NCI-H748 (cell line): ENCODE data around the gene KLHL30.

ENCODE experiments used
- DNase-seq: peaks from one replicate; lab custom pipeline; 2025; ENCODE audit not compliant: unreplicated experiment; lab: John Stamatoyannopoulos, UW

KLHL30 gene

GRCh38 chr2:238173692-238174091 lies 35.2 kb downstream of the KLHL30 start:
- DNase-seq: no peak

DNA sequence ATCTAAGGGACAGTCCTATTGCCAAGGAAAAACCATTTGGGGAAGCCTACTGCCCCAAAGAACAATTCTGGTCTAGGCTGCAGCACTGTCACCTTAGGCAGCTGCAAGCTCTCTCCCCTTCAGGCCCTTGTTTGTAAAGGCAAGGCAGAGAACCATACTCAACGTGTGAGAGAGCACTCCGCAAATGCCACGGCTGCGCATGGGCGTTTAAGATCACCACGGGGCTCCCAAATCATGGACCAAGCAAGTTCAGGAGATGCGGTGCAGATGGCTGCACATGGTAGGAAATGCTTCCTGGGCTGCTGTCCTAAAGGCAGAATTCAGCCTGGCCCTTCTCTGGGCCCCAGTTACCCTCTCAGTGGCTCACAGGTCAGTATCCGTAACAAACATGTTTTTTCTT lies 35.8 kb downstream of the KLHL30 start:
- no peak for DNase-seq

GRCh38 chr2:238174701-238175100 lies 36.2 kb downstream of the KLHL30 start:
- DNase-seq: no peak

DNA sequence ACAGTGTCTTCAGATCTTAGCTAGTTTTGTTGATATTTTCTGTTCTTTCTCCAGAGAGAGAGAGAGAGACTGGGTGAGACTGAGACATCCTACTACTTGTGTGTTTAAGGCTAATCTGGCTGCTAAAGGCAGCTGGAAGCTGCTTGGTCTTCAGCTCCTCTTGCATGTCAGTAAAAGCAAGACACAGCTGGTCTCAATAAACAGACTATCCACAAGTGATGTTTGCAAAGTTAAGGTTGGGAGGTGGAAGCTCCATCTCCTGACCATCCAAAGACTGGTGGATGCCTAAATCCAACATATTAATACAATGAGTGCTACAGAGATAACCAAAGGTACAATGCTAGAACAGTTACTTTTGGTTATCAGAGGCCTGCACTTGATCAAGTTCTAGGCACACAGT lies 38.1 kb downstream of the KLHL30 start:
- no peak for DNase-seq

GRCh38 chr2:238180554-238180953 lies 42.1 kb downstream of the KLHL30 start:
- no peak for DNase-seq

DNA sequence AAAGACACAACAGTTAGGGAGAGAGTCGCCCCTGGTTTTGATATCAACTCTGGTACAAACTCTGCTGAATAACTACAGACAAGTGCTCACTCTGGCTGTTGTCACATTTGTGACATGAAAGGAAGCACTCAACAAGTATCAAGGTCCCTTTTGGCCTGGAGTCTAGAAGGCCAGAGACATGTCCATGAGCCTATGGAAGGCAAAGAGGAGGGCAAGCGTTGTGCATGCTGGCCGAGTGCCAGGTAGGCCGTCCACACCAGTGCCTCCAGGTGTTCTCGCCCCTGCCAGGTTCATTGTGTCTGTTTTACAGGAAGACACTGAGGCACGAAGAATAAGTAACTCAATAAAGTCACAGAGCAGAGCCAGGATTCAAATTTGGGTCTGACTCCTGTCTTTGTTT lies 43.9 kb downstream of the KLHL30 start:
- DNase-seq: no peak

DNA sequence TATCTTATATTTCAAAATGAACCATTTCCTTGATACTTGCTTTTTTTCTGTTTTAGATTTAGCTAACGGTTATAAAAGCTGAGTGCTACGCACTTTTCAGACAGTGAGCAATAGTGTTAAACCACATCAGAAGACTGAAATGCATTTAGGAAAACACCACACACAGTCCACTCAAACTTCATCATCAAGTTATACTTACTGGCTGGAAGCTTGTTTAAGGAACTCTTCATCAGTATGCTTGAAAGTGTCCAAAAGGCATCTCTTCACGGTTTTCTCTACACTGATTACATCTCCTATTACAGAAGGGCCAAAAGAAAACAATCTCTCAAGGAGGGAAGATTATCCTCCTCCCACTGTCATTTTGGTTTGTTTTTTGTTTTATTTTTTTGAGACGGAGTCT lies 45.4 kb downstream of the KLHL30 start:
- DNase-seq: no peak

DNA sequence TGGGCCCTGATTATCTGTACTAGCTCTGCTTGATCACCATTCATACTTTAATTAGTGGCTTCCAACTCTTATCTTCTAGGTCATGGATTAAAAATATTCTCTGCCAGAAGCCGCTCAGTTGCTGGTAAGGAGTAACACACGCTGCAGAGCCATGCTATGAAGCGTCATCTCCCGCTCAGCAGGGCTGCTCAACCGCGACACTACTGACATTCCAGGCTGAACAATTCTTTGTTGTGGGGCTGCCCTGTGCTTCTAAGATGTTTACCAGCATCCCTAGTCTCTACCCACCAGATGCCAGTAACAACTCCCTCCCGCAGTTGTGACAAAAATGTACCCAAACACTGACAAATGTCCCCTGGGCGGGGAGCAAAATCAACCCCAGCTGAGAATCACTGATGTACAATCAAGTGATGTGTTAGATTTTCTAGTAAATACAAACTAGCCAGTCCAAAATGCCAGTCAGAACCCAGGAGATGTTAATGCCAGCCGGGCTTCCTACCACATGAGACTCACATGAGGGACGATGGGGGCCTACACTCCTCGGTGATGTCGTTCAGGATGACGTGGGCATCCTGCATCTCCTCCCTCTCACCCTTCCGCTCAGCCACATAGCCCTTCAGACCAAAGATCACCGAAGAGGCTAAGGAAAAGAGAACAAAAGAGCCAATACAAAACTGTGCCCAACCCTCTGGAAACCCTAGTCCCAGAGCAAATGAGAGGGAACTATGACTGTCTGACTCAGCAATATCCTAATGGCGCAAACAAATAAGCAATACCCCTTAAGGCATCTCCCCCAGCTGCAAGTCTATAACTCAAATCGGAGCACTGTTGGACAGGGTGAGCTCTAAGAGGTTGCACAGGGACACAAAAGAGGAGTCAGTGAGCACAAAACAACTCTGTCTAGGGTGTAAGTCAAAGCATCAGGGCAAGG lies 49.4 kb downstream of the KLHL30 start:
- no peak for DNase-seq

DNA sequence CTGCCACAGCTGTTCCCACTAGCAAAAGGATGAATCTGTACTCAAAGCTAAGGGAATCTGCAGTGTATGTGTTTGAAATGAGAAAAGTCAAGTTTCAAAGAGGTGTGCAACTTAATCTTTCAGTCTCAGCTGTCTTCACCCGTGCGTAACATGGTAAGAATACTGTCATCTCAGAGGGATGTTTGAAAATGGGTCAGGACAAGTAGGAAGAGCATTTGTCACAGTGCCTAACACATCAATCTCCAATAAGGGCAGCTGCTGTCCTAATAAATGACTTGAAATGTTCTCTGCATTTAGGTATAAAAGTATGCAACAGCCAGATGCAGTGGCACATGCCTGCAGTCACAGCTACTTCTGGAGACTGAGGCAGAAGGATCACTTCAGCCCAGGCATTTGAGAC lies 52.0 kb downstream of the KLHL30 start:
- DNase-seq: no peak
